LHCN-M2 (cell line): ENCODE data around the gene PDZD2. TPM values are rescaled to one million over a fixed set of nuclear protein-coding genes. Genes with fewer than 3 reads are reported as not detected.

Experiments used
- DNase-seq: peaks from one replicate; pipeline ENCODE4 v3.0.0-alpha.2; 2012; ENCODE audit warnings: low read depth
- total RNA-seq: library from RNA; depleted of rRNA; stranded (reverse); fragments of >200 nt; gene quantifications from 2 replicates; pipeline ENCODE4 v1.2.3, GENCODE V29; 2014

The PDZD2 gene
- total RNA-seq, 1 experiment from 2014 or later = not detected

DNA sequence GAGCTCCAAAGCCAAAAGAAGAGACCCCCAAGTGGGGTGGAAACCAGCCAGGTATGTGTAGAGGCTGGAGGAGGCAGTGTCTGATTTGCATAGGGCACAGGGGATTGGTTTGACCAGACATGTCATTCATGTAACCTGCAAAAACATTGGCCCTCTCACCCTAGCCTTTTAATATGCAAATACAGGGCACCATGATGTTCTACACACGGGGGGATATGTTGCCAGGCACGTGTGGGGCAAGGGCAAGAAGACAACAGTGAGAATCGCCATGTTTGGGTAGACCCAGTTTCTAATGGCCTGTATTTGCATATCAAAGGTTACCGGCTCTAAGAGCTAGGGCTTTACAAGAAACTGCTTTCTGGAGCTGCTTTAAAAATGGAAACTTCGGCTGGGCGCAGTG, 326.3 kb downstream of the PDZD2 start:
- no peak for DNase-seq

DNA sequence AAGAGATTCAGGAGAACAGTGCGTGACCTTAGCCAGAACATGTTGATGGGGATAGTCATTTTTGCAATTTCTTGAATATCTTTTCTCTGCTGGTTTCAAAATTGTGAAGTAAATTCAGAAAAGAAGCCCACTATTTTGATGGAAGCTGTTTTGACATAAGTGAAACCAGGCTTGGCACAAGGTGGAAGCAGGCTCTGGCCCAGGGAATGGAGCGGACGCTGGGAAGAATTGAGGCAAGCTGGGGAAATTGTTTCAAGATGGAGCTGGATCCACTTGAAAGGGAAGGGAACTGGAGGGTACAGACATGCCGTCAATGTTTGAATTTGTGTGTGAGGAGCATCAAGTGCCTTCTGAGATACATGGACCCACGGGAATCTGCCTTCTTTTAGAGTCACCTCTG, 328.0 kb downstream of the PDZD2 start:
- DNase-seq = no peak

DNA sequence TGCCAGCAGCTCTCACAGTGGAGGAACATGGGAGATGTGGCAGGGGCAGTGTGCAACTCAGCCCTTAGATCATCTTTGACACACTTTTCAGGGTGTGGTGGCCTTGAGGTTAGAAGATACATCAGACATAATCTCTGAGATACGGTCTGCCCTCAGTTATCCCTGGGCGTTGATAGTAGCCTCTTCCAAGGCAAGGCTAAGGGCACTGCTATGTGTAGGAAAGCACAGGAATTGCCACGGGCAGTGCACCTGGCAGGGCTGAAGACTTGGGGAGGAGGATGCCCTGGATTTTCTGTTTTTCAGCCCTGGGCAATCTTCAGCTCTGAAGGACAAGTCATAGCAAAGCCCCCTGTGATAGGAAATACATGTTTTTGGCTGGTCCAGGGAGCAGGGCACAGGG, 328.5 kb downstream of the PDZD2 start:
- no peak for DNase-seq

DNA sequence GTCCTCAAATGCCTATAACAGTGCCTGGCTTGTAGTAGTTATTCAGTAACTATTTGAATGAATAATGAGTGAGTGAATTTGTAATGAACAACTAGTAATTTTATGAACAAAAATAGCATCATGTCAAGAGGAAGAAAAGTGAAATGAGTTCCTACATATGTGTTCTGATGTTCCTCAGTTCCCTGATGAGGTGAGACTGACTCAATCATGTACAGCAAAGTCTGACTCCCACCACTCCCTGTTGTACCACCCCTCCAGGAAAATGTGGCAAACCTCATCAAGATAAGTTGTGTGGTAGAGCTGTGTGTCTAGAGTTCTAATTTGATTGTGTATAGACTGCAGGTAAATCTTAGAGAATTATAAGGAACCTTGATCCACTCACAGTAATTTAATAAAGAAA, 333.6 kb downstream of the PDZD2 start:
- DNase-seq = no peak

DNA sequence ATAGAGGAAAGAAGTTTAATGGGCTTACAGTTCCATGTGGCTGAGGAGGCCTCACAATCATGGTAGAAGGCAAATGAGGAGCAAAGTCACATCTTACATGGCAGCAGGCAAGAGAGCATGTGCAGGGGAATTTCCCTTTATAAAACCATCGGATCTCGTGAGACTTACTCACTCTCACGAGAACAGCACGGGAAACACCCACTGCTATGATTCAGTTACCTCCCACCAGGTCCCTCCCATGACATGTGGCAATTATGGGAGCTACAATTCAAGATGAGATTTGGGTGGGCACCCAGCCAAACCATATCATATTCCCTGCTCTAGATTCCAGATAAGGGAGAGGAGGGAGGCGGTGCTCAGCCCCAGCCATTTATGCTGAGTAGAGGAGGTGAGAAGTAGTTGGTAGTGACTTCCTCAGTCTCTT, 336.3 kb downstream of the PDZD2 start:
- peak; percentile 13 for DNase-seq

DNA sequence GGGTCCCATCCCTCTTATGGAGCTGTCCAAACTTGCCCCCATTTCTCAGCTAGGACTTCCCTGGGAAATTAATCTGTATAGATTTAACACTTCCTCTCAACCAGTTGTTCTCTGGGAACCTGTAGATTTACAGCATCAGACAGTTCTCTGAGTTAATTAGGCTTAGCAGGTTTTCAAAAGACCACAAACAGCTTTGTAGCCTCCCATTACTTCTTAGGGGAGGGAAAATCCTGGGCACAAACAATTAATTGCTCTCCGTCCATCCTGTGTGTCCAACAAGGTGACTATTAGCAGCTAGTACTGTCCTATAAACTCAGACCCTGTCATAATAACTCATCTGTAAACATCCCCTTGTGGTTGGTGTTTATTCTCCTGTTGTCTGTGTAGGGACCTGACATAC, 337.2 kb downstream of the PDZD2 start:
- no peak for DNase-seq

GRCh38 chr5:31981361-31981945, 342.5 kb downstream of the PDZD2 start:
- no peak for DNase-seq

DNA sequence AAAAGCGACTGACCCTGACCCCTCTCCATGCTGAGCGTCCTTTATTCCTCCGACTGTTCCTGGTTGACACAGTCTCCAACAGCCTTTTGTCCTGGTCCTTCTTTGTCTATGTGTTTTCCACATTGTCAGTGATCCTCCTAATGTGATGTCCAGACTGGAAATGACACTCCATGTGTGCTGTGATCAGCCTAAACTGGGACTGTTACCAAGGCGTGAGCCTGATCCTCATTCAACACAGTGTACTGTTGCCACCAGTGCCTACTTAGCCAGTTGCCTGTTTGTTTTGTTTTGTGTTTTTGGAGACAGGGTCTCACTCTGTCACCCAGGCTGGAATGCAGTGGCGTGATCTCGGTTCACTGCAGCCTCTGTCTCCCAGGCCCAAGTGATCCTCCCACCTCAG, 343.1 kb downstream of the PDZD2 start:
- no peak for DNase-seq

DNA sequence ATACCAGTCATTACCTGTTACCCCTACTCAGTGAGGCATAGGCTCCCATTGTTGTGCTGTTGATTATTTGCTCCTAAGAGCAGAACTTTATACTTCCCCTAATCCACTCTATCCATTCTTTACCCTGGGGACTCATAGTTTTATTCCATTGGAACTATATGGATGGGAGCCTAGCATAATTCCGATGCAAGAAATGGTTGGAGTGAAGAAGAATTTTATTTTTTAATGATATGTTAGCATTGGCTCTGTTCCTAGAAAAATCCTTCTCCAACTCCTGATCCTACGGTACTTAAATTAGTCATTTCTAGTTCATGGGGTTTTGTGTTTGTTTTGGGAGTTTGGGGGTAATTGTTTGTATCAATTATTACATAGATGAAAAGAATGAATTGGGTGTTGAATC, 343.7 kb downstream of the PDZD2 start:
- DNase-seq = no peak

GRCh38 chr5:31983851-31984250, 344.9 kb downstream of the PDZD2 start:
- DNase-seq = peak; percentile 47

DNA sequence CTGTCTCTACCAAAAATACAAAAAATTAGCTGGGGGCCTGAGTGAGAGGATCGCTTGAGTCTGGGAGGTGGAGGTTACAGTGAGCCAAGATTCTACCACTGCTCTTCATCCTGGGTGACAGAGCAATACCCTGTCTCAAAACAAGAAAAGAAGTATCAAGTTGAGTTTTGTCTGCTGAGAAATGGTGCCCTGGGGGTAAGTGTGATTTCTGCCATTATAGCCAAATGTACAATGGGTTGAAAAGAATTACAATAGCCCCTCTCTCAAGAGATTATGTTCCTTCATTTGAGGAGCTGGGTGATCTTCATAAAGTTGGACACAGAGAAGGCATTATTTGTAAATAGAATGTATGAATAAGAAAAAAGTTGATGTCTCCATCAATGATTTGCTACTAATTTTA, 345.8 kb downstream of the PDZD2 start:
- DNase-seq = no peak

DNA sequence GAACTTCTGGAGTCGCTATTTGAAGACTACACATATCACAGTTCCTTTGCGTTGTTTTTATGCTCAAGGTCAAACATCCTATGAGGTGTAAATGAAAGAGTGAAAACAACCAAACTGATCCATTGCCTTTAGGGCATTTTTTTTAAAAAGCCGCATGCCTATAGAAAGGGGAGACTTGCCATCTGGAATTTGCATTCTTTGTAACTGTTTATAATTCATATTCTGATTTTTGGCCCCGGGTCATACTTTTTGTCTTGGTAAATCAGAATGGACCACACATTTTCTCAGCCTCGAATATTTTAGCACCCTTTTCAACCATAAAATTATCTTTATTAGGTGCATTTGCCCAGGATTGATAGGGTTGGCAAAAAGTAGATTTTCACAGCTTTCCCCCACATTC, 347.2 kb downstream of the PDZD2 start:
- no peak for DNase-seq

DNA sequence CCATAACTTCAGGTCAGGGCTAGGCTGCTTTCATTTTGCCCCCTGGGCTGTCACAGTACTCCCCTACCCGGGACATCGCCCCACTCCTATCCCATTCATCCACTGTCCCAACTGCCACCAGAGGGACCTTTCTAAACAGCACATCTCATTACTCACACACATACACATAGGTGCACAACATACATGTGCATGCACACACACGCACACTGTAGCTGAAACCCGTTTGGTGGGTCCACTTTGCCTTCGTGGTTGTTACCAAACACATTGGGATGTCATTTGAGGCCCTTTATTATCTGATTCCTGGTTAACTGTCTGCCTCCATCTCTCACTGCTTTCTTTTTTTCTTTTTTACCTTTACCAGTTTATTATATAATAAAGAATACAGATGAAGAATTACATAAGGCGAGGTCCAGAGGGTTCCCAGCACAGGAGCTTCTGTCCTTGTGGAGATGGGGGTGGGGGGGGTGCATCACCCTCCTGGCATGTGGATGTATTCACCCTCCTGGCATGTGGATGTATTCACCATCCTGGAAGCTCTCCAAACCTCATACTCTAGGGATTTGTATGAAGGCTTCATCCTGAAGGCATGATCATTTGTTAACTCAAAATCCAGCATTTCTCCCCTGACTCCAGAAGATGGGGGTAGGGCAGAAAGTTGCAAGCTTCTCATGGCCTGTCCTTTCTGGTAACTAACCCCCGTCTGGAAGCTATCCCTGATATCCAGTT, 349.2 kb downstream of the PDZD2 start:
- peak; percentile 99 for DNase-seq

DNA sequence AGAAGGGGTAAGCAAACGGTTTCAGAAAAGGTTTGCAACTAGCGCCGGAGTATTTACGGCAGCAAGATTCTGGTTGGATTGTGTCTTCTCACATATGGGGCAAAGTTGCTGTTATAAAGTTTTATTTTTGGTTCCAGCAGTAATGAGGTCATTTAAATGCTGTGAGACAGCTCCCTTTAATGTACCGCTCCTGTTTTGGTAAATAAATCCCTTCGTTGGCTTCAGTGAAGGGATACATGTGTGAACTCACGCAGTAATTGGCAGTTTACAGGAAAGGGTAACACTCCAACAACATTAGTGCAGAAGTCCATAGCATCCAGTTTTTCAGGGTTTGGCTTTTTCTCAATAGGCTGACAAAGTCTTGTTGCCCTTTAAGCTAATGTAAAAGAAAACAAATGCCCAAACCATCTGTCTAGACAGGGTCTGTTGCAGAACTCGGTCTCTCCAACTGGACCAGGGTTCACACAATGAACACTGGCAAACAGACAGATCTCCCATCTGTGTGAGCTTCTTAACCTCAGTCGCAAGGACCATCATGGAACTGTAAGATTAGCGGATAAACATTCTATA, 351.2 kb downstream of the PDZD2 start:
- no peak for DNase-seq

- peak; percentile 24 for DNase-seq
Observed at GRCh38 chr5:31990701-31991110, 351.8 kb downstream of the PDZD2 start.

DNA sequence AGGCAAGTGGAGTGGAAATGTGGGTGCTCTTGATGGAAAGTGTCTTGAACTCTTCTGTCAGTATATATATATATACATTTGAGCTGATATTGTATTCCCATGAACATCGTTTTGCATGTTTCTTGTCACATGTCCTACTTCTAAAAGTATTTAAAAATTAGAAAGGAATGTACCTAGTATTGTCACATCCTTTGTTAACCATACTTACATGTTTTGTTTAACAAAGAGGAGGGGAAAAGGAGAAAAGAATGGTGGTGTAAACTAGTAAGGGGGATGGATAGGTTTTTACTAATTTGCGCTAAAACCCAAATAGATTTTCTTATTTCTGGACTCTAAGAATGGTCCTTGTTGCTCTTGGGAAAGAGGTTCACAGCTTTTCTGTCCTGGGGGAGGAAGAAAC, 353.4 kb downstream of the PDZD2 start:
- DNase-seq = no peak

DNA sequence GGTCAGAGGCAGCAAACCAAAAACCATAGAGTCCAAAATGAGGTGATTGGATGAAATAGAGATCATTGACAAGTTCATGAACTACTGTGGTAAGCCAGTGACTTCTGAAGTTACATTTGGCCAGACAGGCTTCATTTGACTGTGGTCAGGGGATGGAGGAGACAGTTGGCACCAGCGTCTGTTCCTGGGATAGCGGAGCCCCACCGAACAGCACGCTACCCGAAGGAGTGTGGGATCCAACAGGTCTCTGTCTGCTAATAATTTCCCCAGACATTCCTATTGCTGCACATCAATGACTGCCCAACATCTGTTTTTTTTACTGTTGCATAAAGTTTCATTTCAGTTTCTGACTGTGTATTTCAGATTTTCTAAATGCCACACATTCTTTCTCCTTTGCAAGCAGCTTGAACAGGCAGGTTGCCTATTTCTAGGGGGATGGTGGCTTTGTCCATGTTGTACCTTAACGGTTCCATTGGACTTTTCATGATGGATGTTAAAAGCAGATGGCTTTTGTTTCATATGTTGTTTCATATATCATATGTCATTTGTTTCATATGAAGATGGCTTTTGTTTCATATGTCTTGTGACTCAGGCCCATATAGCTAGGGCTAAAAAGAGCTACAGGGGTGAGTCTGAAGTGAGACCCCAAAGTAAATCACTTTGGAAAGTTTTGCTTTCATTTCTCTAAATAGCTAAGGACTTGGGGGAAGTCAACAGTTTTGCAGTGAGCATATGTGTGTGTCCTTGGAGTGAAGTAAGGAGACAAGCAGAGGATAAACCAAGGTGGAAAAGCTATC, 354.4 kb downstream of the PDZD2 start:
- DNase-seq = peak; percentile 38

DNA sequence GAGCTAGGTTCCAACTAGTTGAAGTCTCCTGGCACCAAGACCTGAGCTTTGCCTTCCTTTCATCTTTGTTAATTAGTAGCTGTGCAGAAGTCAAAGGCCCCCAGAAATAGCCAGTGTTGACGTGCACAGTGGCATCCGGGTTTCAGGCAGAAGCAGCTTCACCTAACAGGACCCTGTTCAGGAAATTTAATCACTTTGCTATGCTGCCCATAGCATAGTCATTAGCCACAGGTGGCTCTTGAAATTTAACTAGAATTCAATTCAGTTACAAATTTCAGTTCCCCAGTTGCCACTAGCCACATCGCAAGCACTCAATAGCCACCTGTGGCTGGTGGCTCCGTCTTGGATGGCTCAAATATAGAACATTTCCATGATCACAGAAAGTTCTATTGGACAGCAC, 356.1 kb downstream of the PDZD2 start:
- no peak for DNase-seq

GRCh38 chr5:31995714-31996113, 356.8 kb downstream of the PDZD2 start:
- DNase-seq = no peak

- DNase-seq = no peak
Observed at GRCh38 chr5:31996909-31997308, 358.0 kb downstream of the PDZD2 start.

- DNase-seq = no peak
Observed at GRCh38 chr5:31999470-31999869, 360.5 kb downstream of the PDZD2 start.

DNA sequence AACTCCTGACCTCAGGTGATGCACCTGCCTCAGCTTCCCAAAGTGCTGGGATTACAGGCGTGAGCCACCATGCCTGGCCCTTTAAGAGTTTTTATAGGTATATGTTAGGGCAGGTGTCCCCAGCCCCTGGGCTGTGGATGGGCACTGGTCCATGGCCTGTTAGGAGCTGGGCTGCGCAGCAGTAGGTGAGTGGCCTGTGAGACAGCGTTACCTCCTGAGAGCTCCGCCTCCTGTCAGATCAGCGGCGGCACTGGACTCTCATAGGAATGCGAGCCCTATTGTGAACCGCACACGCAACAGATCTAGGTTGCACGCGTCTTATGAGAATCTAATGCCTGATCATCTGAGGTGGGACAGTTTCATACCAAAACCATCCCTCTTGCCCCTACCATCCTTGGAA, 361.8 kb downstream of the PDZD2 start:
- DNase-seq = no peak
